IPS-18c (cell line): ENCODE measurements around the gene PAFAH1B1.

Experiments used
- H3K4me3 ChIP-seq: 2 replicates; pipeline ENCODE4 v1.7.0; 2013; ENCODE audit warnings: low read depth, mild to moderate bottlenecking, low read length, moderate library complexity; ENCODE audit not compliant: insufficient read depth
- H3K9me3 ChIP-seq: one replicate; pipeline ENCODE4 v1.6.1; 2013; ENCODE audit warnings: mild to moderate bottlenecking, low read length, moderate library complexity; ENCODE audit not compliant: control insufficient read depth, insufficient read depth

Gene PAFAH1B1

GRCh38 chr17:2705263-2705662 is 111.8 kb downstream of the PAFAH1B1 start:
- Histone ChIP-seq H3K4me3 (no peak overlapping the region), H3K9me3 (no peaks in the 10 kb centered on the region)

DNA sequence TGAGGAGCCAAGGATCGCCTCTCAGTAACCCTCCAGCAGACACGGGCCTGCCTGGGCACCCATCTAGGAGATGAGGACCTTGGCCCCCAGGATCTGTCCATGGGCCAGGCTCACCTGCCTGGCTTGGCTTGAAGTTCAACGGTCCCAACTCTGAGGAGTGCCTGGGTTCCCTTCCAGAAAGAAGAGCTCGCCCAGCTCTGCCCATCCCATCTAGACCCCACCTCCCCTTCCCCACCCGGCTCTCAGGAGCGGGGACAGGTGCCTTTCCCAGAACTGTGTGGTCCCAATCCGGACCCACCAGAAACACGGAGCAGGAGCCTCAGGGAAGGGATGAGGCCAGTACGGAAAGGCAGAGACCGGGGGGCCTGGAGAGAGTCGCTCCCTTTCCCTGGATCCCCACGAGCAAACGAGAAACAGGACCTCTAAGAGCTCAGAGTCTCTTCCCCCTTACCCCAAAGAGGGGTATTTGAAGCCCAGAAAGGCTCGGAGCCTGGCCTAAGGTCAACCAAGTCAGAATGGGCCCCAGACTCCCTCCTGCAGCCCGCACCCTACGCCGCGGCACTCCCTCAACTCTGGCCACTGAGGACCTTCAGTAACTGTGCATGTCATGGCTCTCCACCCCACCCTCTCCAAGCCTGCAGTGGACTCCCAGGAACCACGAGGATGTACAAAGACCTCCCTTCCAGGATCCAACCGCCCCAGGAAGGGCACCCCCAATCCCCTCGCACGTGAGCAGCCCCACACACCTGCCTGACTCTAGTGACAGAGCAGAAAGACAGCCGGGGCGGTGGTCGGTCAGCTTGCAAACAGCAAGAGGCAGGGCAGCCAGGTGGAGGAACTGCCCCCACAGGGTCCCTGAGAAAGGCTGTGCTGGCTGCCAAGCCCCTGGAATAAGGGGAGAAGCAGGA is 112.7 kb downstream of the PAFAH1B1 start:
- no peaks in the 10 kb centered on the region for H3K9me3 ChIP-seq
- no peak overlapping the region for H3K4me3 ChIP-seq

GRCh38 chr17:2706911-2707510 is 113.6 kb downstream of the PAFAH1B1 start:
- H3K9me3 ChIP-seq = no peaks in the 10 kb centered on the region
- H3K4me3 ChIP-seq = no peak overlapping the region

GRCh38 chr17:2707721-2708584 is 114.5 kb downstream of the PAFAH1B1 start:
- H3K4me3 ChIP-seq = no peak overlapping the region
- no peaks in the 10 kb centered on the region for H3K9me3 ChIP-seq

DNA sequence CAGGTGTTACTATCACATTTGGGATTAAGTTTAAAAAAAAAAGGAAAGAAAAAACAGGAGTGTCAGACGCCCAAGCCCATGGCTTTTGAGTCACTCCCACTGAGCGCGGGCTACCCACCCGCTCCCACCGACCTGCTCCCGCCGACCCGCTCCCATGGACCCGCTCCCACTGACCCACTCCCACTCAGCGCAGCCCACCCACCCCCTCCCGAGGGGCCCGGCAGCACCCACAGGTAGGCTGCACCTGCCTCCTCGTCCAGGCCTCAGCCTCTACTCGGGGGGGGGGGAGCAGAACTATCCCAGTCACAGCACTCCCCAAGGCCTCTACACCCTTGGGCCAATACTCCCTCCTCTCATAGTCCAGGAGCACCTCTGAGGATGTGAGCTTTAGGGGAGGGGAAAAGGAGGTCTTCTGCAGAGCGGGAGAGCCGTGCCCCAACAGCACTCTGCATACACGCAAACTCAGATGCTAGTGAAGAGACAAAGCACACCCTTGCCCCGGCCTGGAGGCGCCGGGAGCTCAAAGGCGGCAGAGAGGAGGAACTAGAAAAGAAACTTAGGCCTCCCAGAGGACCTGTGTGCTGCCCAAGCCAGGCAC is 115.2 kb downstream of the PAFAH1B1 start:
- no peak overlapping the region for H3K4me3 ChIP-seq
- H3K9me3 ChIP-seq = no peaks in the 10 kb centered on the region

- H3K9me3 ChIP-seq = no peaks in the 10 kb centered on the region
- H3K4me3 ChIP-seq = no peak overlapping the region; the same call in 1 of the 2 replicates
Observed at GRCh38 chr17:2709183-2709661, 115.8 kb downstream of the PAFAH1B1 start.

DNA sequence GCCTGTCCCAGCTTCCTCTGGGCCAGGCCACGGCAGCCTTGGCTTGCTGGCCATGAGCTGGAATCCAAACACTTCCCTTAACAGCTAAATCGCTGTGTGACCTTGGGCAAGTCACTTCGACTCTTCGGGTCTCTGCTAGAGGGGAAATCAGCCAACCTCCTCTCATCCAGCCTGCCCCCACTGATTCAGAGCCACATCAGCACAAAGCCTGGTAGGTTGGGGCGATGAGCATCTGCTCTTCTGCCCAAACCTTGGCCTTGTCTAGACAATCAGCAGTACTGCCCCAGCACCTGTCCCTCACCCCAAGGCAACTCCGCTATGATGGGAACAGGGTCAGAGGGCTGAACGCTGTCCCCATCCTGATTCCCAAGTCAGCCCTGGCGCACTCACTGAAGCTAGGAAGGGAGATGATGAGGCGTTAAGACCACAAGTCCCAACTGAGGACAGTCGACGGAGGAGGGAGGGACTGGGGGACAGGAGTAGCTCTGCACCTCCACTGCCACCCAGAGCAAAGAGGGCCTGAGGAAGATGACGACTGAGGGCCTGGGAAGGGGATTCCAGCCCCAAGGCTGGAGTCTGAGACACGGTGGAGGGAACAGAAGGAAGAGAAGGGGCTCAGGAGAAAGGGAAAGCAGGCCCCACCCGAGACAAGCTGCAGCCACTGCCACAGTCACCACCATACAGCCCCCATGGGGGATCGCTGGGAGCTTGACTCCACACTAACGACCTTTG is 116.8 kb downstream of the PAFAH1B1 start:
- Histone ChIP-seq H3K4me3 (peak overlapping the region; percentile 64), H3K9me3 (no peaks in the 10 kb centered on the region)

- no peaks in the 10 kb centered on the region for H3K9me3 ChIP-seq
- peak overlapping the region; percentile 64 for H3K4me3 ChIP-seq
Observed at GRCh38 chr17:2710803-2711607, 117.6 kb downstream of the PAFAH1B1 start.

- Histone ChIP-seq H3K4me3 (peak within 1 kb of the TSS; percentile 64), H3K9me3 (no peaks in the 10 kb centered on the region)
Observed at GRCh38 chr17:2711608-2712299, 118.3 kb downstream of the PAFAH1B1 start, which contains the start of gene CLUH. CLUH (minus strand) TSS chr17:2711764; CDS start chr17:2711661, 103 bp downstream.

GRCh38 chr17:2712300-2713043 is 119.0 kb downstream of the PAFAH1B1 start:
- H3K4me3 ChIP-seq = peak overlapping the region; percentile 64
- H3K9me3 ChIP-seq = no peaks in the 10 kb centered on the region

GRCh38 chr17:2713881-2714280 is 120.4 kb downstream of the PAFAH1B1 start:
- no peak overlapping the region for H3K4me3 ChIP-seq
- no peaks in the 10 kb centered on the region for H3K9me3 ChIP-seq

DNA sequence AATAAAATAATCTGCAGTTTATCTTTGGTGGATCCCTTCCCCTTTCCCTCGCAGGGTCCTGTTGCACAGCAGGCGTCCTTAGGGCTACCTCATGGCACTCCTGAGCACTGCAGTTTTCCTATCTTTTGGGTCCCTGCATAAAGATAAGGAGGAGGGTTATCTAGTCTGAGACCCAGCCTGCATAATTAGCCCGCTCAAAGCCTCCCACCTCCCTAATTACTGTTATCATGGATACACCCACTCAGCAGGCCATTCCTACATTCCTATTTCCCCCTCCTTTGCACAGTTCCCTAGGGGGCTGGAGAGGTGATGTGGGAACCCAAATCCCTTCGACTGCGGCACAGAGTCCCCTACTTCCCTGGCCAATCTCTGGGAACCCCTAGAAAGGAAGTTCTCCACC is 123.2 kb downstream of the PAFAH1B1 start:
- no peaks in the 10 kb centered on the region for H3K9me3 ChIP-seq
- H3K4me3 ChIP-seq = no peak overlapping the region

GRCh38 chr17:2718150-2718938 is 124.9 kb downstream of the PAFAH1B1 start:
- Histone ChIP-seq H3K4me3 (no peak overlapping the region), H3K9me3 (no peaks in the 10 kb centered on the region)

- Histone ChIP-seq H3K4me3 (no peak overlapping the region), H3K9me3 (no peaks in the 10 kb centered on the region)
Observed at GRCh38 chr17:2719861-2720260, 126.4 kb downstream of the PAFAH1B1 start.
